ENCODE data around the gene CDH18.

GRCh38 chr5:19835442-19835841, 152.6 kb downstream of the CDH18 start:
- TF ChIP-seq RAD21 (conservative IDR thresholded peaks at IDR 0.05) (no peak), CTCF (IDR thresholded peaks at IDR 0.05; ENCODE audit: poor library complexity, severe bottlenecking) (no peak), EZH2 (IDR thresholded peaks at IDR 0.05; ENCODE audit: borderline replicate concordance, insufficient read depth, low read length, poor library complexity, severe bottlenecking) (no peak)

All from neural cell (in vitro differentiated cells).